H9 (cell line): ENCODE measurements around the gene MAPK8. TPM values are rescaled to one million over a fixed set of nuclear protein-coding genes. Genes with fewer than 3 reads are reported as not detected.

ENCODE experiments used
- DNase-seq: peaks from one replicate; pipeline ENCODE4 v3.0.0-alpha.2; 2017
- H2AFZ ChIP-seq: one replicate; pipeline ENCODE4 v1.6.1; 2013; ENCODE audit warnings: mild to moderate bottlenecking, low read length, control low read depth, moderate library complexity
- H2AK5ac ChIP-seq: 2 replicates; pipeline ENCODE4 v1.6.1; 2013; ENCODE audit warnings: low read length, control low read depth, mixed read lengths; ENCODE audit not compliant: insufficient read length
- H2BK120ac ChIP-seq: one replicate; pipeline ENCODE4 v1.6.1; 2013; ENCODE audit warnings: low read depth, mild to moderate bottlenecking, low read length, control low read depth, inconsistent platforms; ENCODE audit not compliant: poor library complexity, severe bottlenecking
- H2BK12ac ChIP-seq: 2 replicates; pipeline ENCODE4 v1.6.1; 2013; ENCODE audit warnings: low read length, control low read depth, mixed read lengths, low read depth; ENCODE audit not compliant: insufficient read length
- H2BK15ac ChIP-seq: 2 replicates; pipeline ENCODE4 v1.6.1; 2013; ENCODE audit warnings: low read depth, low read length, control low read depth
- H2BK20ac ChIP-seq: one replicate; pipeline ENCODE4 v1.6.1; 2013; ENCODE audit warnings: low read depth, mild to moderate bottlenecking, low read length, control low read depth, inconsistent platforms; ENCODE audit not compliant: poor library complexity, severe bottlenecking
- H2BK5ac ChIP-seq: 2 replicates; pipeline ENCODE4 v1.6.1; 2013; ENCODE audit warnings: low read length, control low read depth, mixed read lengths; ENCODE audit not compliant: insufficient read length
- H3K14ac ChIP-seq: 2 replicates; pipeline ENCODE4 v1.6.1; 2013; ENCODE audit warnings: low read length, control low read depth; ENCODE audit not compliant: insufficient read depth
- H3K18ac ChIP-seq: 2 replicates; pipeline ENCODE4 v1.6.1; 2013; ENCODE audit warnings: low read depth, mild to moderate bottlenecking, mixed read lengths, low read length, control low read depth; ENCODE audit not compliant: insufficient read length
- H3K23ac ChIP-seq: 2 replicates; pipeline ENCODE4 v1.6.1; 2013; ENCODE audit warnings: low read length, control low read depth, mixed read lengths, low read depth; ENCODE audit not compliant: insufficient read length
- H3K23me2 ChIP-seq: 2 replicates; pipeline ENCODE4 v1.6.1; 2013; ENCODE audit warnings: low read depth, mild to moderate bottlenecking, mixed read lengths, low read length, control low read depth; ENCODE audit not compliant: insufficient read length, poor library complexity, severe bottlenecking
- H3K27ac ChIP-seq: 2 replicates; pipeline ENCODE4 v1.5.1; 2013; ENCODE audit warnings: low read length, control low read depth, mixed read lengths, low read depth; ENCODE audit not compliant: insufficient read length
- H3K27me3 ChIP-seq: 2 replicates; pipeline ENCODE4 v1.6.1; 2013; ENCODE audit warnings: low read length, control low read depth, inconsistent platforms; ENCODE audit not compliant: insufficient read depth
- H3K4ac ChIP-seq: 2 replicates; pipeline ENCODE4 v1.6.1; 2013; ENCODE audit warnings: low read depth, mild to moderate bottlenecking, control low read depth, inconsistent platforms, low read length, moderate library complexity
- H3K4me1 ChIP-seq: 2 replicates; pipeline ENCODE4 v1.6.1; 2013; ENCODE audit warnings: low read length, control low read depth, inconsistent platforms; ENCODE audit not compliant: insufficient read depth
- H3K4me2 ChIP-seq: 2 replicates; pipeline ENCODE4 v1.6.1; 2013; ENCODE audit warnings: low read length, control low read depth, mixed read lengths; ENCODE audit not compliant: insufficient read length, insufficient read depth
- H3K56ac ChIP-seq: 2 replicates; pipeline ENCODE4 v1.6.1; 2013; ENCODE audit warnings: low read depth, mild to moderate bottlenecking, mixed read lengths, low read length, control low read depth; ENCODE audit not compliant: insufficient read length
- H3K79me1 ChIP-seq: 2 replicates; pipeline ENCODE4 v1.6.1; 2013; ENCODE audit warnings: low read depth, mild to moderate bottlenecking, moderate library complexity, low read length, control low read depth, inconsistent platforms; ENCODE audit not compliant: insufficient read depth, poor library complexity, severe bottlenecking
- H3K79me2 ChIP-seq: 2 replicates; pipeline ENCODE4 v1.6.1; 2013; ENCODE audit warnings: low read length, control low read depth, inconsistent platforms; ENCODE audit not compliant: insufficient read depth
- H3K9ac ChIP-seq: 2 replicates; pipeline ENCODE4 v1.6.1; 2013; ENCODE audit warnings: low read length, control low read depth, mixed read lengths; ENCODE audit not compliant: insufficient read length; ENCODE audit errors: extremely low read depth
- H3K9me3 ChIP-seq: one replicate; pipeline ENCODE4 v1.6.1; 2013; ENCODE audit warnings: low read depth, low read length, inconsistent platforms; ENCODE audit not compliant: control insufficient read depth
- H3T11ph ChIP-seq: one replicate; pipeline ENCODE4 v1.6.1; 2013; ENCODE audit warnings: mild to moderate bottlenecking, low read length, control low read depth, inconsistent platforms
- H4K20me1 ChIP-seq: one replicate; pipeline ENCODE4 v1.6.1; 2013; ENCODE audit not compliant: control insufficient read depth, insufficient read length, insufficient read depth
- H4K5ac ChIP-seq: 2 replicates; pipeline ENCODE4 v1.6.1; 2013; ENCODE audit warnings: low read depth, mild to moderate bottlenecking, mixed read lengths, low read length, control low read depth; ENCODE audit not compliant: insufficient read length
- H4K8ac ChIP-seq: replicated peaks from 2 replicates; pipeline ENCODE4 v1.6.1; 2013; ENCODE audit warnings: low read length, control low read depth, mixed read lengths, low read depth; ENCODE audit not compliant: insufficient read length
- H4K91ac ChIP-seq: 2 replicates; pipeline ENCODE4 v1.6.1; 2013; ENCODE audit warnings: low read depth, mild to moderate bottlenecking, moderate library complexity, mixed read lengths, low read length, control low read depth; ENCODE audit not compliant: insufficient read length
- H3K27ac Mint-ChIP-seq, 3 experiments: 2 replicates in 2 of 3; 3 replicates in 1 of 3; pipeline ENCODE4 v1.8.0; 2020 to 2021; ENCODE audit warnings: mixed read lengths in 3 of 3, mild to moderate bottlenecking in 1 of 3, moderate library complexity in 1 of 3
- H3K27me3 Mint-ChIP-seq: 2 replicates; pipeline ENCODE4 v1.8.0; 2021; ENCODE audit warnings: low read depth, mild to moderate bottlenecking, moderate library complexity, mixed read lengths
- H3K36me3 Mint-ChIP-seq, 3 experiments: 2 replicates in 2 of 3; 3 replicates in 1 of 3; pipeline ENCODE4 v1.8.0; 2020 to 2021; ENCODE audit warnings: low read depth in 3 of 3, mixed read lengths in 3 of 3; ENCODE audit not compliant: insufficient read depth in 1 of 3
- H3K4me1 Mint-ChIP-seq, 2 experiments: 2 replicates each; pipeline ENCODE4 v1.8.0; 2020; ENCODE audit warnings: mixed read lengths in 2 of 2
- H3K4me3 Mint-ChIP-seq, 2 experiments: 2 replicates in 1 of 2; 3 replicates in 1 of 2; pipeline ENCODE4 v1.8.0; 2020 to 2021; ENCODE audit warnings: mild to moderate bottlenecking in 2 of 2, mixed read lengths in 2 of 2, moderate library complexity in 1 of 2
- H3K9me3 Mint-ChIP-seq, 2 experiments: 2 replicates in 1 of 2; 3 replicates in 1 of 2; pipeline ENCODE4 v1.8.0; 2020; ENCODE audit warnings: mild to moderate bottlenecking in 2 of 2, mixed read lengths in 2 of 2, moderate library complexity in 1 of 2
- CTCF ChIP-seq: fragments of 200-600 bp; sonication (generic); conservative IDR thresholded peaks from 3 replicates; pipeline ENCODE4 v1.8.0; 2021; ENCODE audit warnings: antibody characterized with exemption, mild to moderate bottlenecking
- WGBS: extraction: QIAGEN DNeasy Blood & Tissue Kit; methylation state at CpG from one replicate; pipeline ENCODE4 v1.1.7; 2013; ENCODE audit warnings: missing lambda C conversion rate, low lambda C conversion rate, mixed read lengths; ENCODE audit not compliant: insufficient read length; ENCODE audit errors: extremely low coverage; 5-methylcytosine and 5-hydroxymethylcytosine counted together
- total RNA-seq: library from RNA; stranded (reverse); gene quantifications from 2 replicates; pipeline ENCODE4 v1.2.1, GENCODE V29; 2021

The MAPK8 gene
- total RNA-seq, 1 experiment from 2014 or later: 52.0 TPM

GRCh38 chr10:48363617-48364355 lies 57.3 kb downstream of the MAPK8 start:
- no peaks in the 10 kb centered on the region for H3K9me3 Mint-ChIP-seq
- no peak overlapping the region for H3K4me3 Mint-ChIP-seq
- H2BK120ac ChIP-seq: no peak overlapping the region
- H3K9me3 ChIP-seq: no peaks in the 10 kb centered on the region
- H3K4me1 ChIP-seq: no peaks in the 10 kb centered on the region
- no peaks in the 10 kb centered on the region for H3K27me3 ChIP-seq
- no peaks in the 10 kb centered on the region; the same call in 1 of the 2 replicates for H3K27me3 Mint-ChIP-seq
- H3K56ac ChIP-seq: no peak overlapping the region
- H2BK12ac ChIP-seq: no peak overlapping the region
- H3K36me3 Mint-ChIP-seq: no peaks in the 10 kb centered on the region
- H2BK20ac ChIP-seq: no peak overlapping the region
- H3K9ac ChIP-seq: no peak overlapping the region
- no peak overlapping the region for H3T11ph ChIP-seq
- H2BK5ac ChIP-seq: no peak overlapping the region
- no peak overlapping the region for H3K14ac ChIP-seq
- no peak overlapping the region for H2BK15ac ChIP-seq
- no peak overlapping the region for H3K27ac ChIP-seq
- TF ChIP-seq CTCF: peak; percentile 80
- H3K27ac Mint-ChIP-seq: peak overlapping the region in 1 of 3 experiments; percentile 36; a peak in 1 of 7 replicates
- H3K18ac ChIP-seq: no peak overlapping the region
- DNase-seq: no peak
- peaks cover 2% of the 10 kb centered on the region for H3K79me1 ChIP-seq
- H3K79me2 ChIP-seq: peaks cover 3% of the 10 kb centered on the region; the same call in 1 of the 2 replicates
- H3K4me2 ChIP-seq: no peak overlapping the region
- H3K23ac ChIP-seq: no peak overlapping the region
- no peak overlapping the region for H3K4ac ChIP-seq
- no peaks in the 10 kb centered on the region for H3K23me2 ChIP-seq
- H2AFZ ChIP-seq: no peak overlapping the region
- H4K8ac ChIP-seq: no peak overlapping the region
- no CpG with 5 or more reads among the region's 5 CpGs for WGBS
- no peak overlapping the region for H4K91ac ChIP-seq
- peaks cover 6 to 15% of the 10 kb centered on the region in 2 experiments for H3K4me1 Mint-ChIP-seq
- H4K20me1 ChIP-seq: no peaks in the 10 kb centered on the region
- H2AK5ac ChIP-seq: no peak overlapping the region
- H4K5ac ChIP-seq: no peak overlapping the region
